HFFc6 (cell line): ENCODE results near the gene EGLN1. TPM values are rescaled to one million over a fixed set of nuclear protein-coding genes. Genes with fewer than 3 reads are reported as not detected.

Experiments used
- DNase-seq: peaks from one replicate; pipeline ENCODE4 v3.0.0-alpha.2; 2018
- H3K27ac Mint-ChIP-seq: 2 replicates; pipeline ENCODE4 v1.8.0; 2020; ENCODE audit warnings: mild to moderate bottlenecking, mixed read lengths
- H3K27me3 Mint-ChIP-seq: 2 replicates; pipeline ENCODE4 v1.8.0; 2021; ENCODE audit warnings: mild to moderate bottlenecking, moderate library complexity, mixed read lengths; ENCODE audit not compliant: insufficient read depth
- H3K36me3 Mint-ChIP-seq: 2 replicates; pipeline ENCODE4 v1.8.0; 2021; ENCODE audit warnings: low read depth, mixed read lengths
- H3K4me1 Mint-ChIP-seq: 2 replicates; pipeline ENCODE4 v1.8.0; 2020; ENCODE audit warnings: low read depth, mixed read lengths
- H3K4me3 Mint-ChIP-seq: 2 replicates; pipeline ENCODE4 v1.8.0; 2020; ENCODE audit warnings: mild to moderate bottlenecking, moderate library complexity, mixed read lengths
- H3K9me3 Mint-ChIP-seq: 2 replicates; pipeline ENCODE4 v1.8.0; 2020; ENCODE audit warnings: mild to moderate bottlenecking, mixed read lengths
- CTCF ChIP-seq: fragments of 200-600 bp; sonication (generic); IDR thresholded peaks from 2 replicates; pipeline ENCODE4 v1.5.0; 2021; ENCODE audit warnings: antibody characterized with exemption, mild to moderate bottlenecking
- total RNA-seq, 6 experiments: library from RNA; stranded (reverse); fragmentation: NEBNext Ultra II Directional; extraction: Animal tissue kit (Norgen Biotek cat#: 25700); gene quantifications; 2 replicates in 1 of 6; 3 replicates in 5 of 6; pipeline ENCODE4 v1.2.3, GENCODE V29; 2021

EGLN1 gene
- total RNA-seq, 6 experiments from 2014 or later, result 22.5 to 31.8 (median 26.0) TPM

DNA sequence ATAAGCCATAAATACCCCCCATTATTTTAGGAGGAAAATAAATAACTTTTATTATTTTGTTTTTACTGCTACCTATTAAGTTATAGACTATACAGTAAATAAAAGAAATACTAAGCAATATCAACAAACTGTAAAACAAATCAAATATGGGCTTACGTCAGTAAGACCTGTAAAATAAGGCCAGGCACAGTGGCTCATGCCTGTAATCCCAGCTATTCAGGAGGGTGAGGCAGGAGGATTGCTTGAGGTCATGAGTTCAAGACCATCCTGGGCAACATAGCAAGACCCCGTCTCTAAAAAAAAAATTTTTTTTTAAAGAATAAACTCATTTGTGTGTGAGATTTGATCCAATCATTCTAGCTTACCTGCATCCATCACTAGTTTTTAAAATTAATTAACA is 17.8 kb downstream of the EGLN1 start:
- Mint-ChIP-seq H3K36me3 (no peaks in the 10 kb centered on the region), H3K27me3 (no peaks in the 10 kb centered on the region), H3K9me3 (no peaks in the 10 kb centered on the region), H3K4me1 (peaks cover 12% of the 10 kb centered on the region; the same call in 1 of the 2 replicates), H3K27ac (no peak overlapping the region), H3K4me3 (no peak overlapping the region)
- no peak for DNase-seq
- no peak for TF ChIP-seq CTCF

- no peaks in the 10 kb centered on the region for H3K36me3 Mint-ChIP-seq
Measured at GRCh38 chr1:231401478-231401877, 20.6 kb downstream of the EGLN1 start.

GRCh38 chr1:231397886-231398671 is 24.0 kb downstream of the EGLN1 start:
- DNase-seq, result no peak
- Mint-ChIP-seq H3K36me3 (no peaks in the 10 kb centered on the region), H3K4me1 (peaks cover 62% of the 10 kb centered on the region), H3K27me3 (no peaks in the 10 kb centered on the region), H3K27ac (0 out of 2 replicates have a peak overlapping the region, but pooled peaks have one; percentile 10), H3K4me3 (no peak overlapping the region), H3K9me3 (no peaks in the 10 kb centered on the region)
- TF ChIP-seq CTCF, result no peak

More at GRCh38 chr1:231401478-231401877, 20.6 kb downstream of the EGLN1 start:
- DNase-seq, result no peak
- no peak overlapping the region for H3K27ac Mint-ChIP-seq
- peaks cover 29% of the 10 kb centered on the region for H3K4me1 Mint-ChIP-seq
- H3K4me3 Mint-ChIP-seq, result no peak overlapping the region
- no peaks in the 10 kb centered on the region for H3K27me3 Mint-ChIP-seq
- TF ChIP-seq CTCF, result no peak
- no peaks in the 10 kb centered on the region for H3K9me3 Mint-ChIP-seq

- Mint-ChIP-seq H3K27me3 (no peaks in the 10 kb centered on the region; the same call in 1 of the 2 replicates), H3K4me1 (peaks cover 65% of the 10 kb centered on the region), H3K9me3 (no peaks in the 10 kb centered on the region), H3K36me3 (no peaks in the 10 kb centered on the region), H3K27ac (peak overlapping the region; percentile 94), H3K4me3 (peak overlapping the region; percentile 40)
- no peak for DNase-seq
- TF ChIP-seq CTCF, result no peak
Measured at GRCh38 chr1:231396643-231397042, 25.4 kb downstream of the EGLN1 start.

GRCh38 chr1:231395998-231396390 is 26.1 kb downstream of the EGLN1 start:
- H3K9me3 Mint-ChIP-seq, result no peaks in the 10 kb centered on the region
- H3K4me1 Mint-ChIP-seq, result peaks cover 68% of the 10 kb centered on the region
- H3K27ac Mint-ChIP-seq, result peak overlapping the region; percentile 94
- no peaks in the 10 kb centered on the region; the same call in 1 of the 2 replicates for H3K27me3 Mint-ChIP-seq
- DNase-seq, result no peak
- peak overlapping the region; percentile 84 for H3K4me3 Mint-ChIP-seq
- no peaks in the 10 kb centered on the region for H3K36me3 Mint-ChIP-seq
- no peak for TF ChIP-seq CTCF
